Activated naive CD4-positive, alpha-beta T cell treated with anti-CD3 and anti-CD28 coated beads, Interleukin-2, amount 10 ng/mL, durations not matched to agents 7 days and 5 days (primary cell): ENCODE results near the gene MAP1S.

Source experiments
- CTCF ChIA-PET: fragments of 350-600 bp; sonication (Branson Sonifier 250); formaldehyde crosslinking; loops from one replicate; lab custom pipeline; 2021; ENCODE audit warnings: antibody characterized with exemption; lab: Charles Lee
- DNase-seq: peaks from one replicate; pipeline ENCODE4 v3.0.0-alpha.2; 2020
- H3K27ac Mint-ChIP-seq: one replicate; pipeline ENCODE4 v1.8.0; 2021; ENCODE audit warnings: mild to moderate bottlenecking, moderate library complexity, mixed read lengths
- H3K27me3 Mint-ChIP-seq: one replicate; pipeline ENCODE4 v1.8.0; 2021; ENCODE audit warnings: mild to moderate bottlenecking, mixed read lengths
- H3K36me3 Mint-ChIP-seq: one replicate; pipeline ENCODE4 v1.8.0; 2021; ENCODE audit warnings: mixed read lengths
- H3K4me1 Mint-ChIP-seq: one replicate; pipeline ENCODE4 v1.8.0; 2021; ENCODE audit warnings: mixed read lengths
- H3K4me3 Mint-ChIP-seq: one replicate; pipeline ENCODE4 v1.8.0; 2021; ENCODE audit warnings: mild to moderate bottlenecking, moderate library complexity, mixed read lengths
- H3K9me3 Mint-ChIP-seq: one replicate; pipeline ENCODE4 v1.8.0; 2021; ENCODE audit warnings: mixed read lengths

The MAP1S gene

DNA sequence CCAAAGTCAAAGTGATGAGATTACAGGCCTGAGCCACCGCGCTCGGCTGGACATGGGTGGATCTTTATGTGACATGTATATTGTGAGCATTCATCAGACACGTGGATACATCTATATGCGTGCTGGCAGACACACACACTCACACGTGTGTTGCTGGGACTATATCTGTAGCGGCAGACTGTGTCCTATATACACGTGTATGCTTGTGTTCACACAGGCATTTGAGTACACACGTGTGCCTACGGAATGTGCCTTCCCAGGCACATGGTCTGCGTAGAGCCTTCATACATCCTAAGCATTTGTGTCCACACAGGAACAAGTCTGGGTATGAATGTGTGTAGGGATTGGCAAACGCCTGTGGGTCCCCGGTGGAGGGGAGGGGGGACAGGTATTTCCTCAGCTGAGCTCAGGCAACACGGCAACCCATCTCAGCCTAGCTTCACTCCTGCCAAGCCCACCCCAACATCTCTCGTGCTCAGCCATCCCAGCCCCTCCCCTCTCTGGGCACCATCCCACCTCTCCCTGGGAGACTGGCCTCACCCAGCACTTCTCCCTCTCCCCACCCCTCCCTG is 33.7 kb upstream of the MAP1S start:
- H3K27ac Mint-ChIP-seq: no peak overlapping the region
- H3K27me3 Mint-ChIP-seq: peaks cover 99% of the 10 kb centered on the region
- CTCF ChIA-PET: no interaction called here
- no peaks in the 10 kb centered on the region for H3K9me3 Mint-ChIP-seq
- H3K36me3 Mint-ChIP-seq: peaks cover 4% of the 10 kb centered on the region
- no peak overlapping the region for H3K4me3 Mint-ChIP-seq
- peaks cover 12% of the 10 kb centered on the region for H3K4me1 Mint-ChIP-seq
- no peak for DNase-seq

DNA sequence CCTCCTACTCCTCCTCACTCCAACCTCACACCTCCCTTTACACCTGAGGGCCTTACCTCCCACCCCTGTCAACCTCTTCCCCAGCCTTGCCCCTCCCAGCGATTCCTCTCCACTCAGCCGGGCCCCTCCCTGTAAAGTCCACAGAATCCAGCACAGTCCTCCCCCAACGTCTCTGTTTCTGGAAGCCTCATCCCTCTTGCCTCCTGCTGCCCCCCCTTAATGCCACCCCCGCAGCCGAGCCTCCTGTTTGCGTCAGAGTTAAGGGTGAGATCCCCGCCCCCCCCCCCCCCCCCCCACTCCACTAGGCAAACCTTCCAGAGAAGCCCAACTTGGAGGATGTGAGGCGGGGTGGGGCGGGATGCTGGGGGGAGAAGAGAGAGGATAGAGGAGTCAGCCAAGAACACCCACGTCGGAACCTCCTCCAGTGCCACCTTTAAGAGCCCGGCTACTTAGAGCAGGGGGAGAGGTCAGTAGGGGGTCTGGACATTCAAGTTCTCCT is 33.2 kb upstream of the MAP1S start:
- peaks cover 99% of the 10 kb centered on the region for H3K27me3 Mint-ChIP-seq
- no peak for DNase-seq
- peaks cover 4% of the 10 kb centered on the region for H3K36me3 Mint-ChIP-seq
- no peak overlapping the region for H3K4me3 Mint-ChIP-seq
- CTCF ChIA-PET: no interaction called here
- peaks cover 11% of the 10 kb centered on the region for H3K4me1 Mint-ChIP-seq
- no peak overlapping the region for H3K27ac Mint-ChIP-seq
- no peaks in the 10 kb centered on the region for H3K9me3 Mint-ChIP-seq

DNA sequence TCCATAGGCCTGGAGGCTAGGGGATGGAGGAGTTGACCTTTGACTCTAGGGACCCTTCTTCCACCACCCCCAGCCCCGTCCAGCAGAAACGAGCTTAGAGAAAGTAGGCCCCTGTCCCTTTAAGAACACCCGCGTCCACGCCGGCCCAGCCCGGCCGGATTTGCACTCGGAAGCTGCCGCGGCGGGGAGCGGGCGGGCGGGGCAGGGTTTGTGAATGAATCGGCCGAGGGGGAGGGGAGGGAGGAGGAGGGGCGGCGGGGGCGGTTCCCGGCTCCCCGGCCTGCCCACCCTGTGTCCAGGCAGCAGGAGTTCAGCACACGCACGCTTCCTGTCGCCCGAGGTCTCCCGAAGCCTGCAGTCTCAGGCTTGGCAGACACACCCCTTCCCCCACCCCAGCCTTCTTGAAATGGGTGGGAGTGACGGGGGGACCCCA is 32.7 kb upstream of the MAP1S start:
- CTCF ChIA-PET: no interaction called here
- peaks cover 4% of the 10 kb centered on the region for H3K36me3 Mint-ChIP-seq
- no peak overlapping the region for H3K4me3 Mint-ChIP-seq
- DNase-seq: peak; percentile 25
- H3K27ac Mint-ChIP-seq: no peak overlapping the region
- no peaks in the 10 kb centered on the region for H3K9me3 Mint-ChIP-seq
- peaks cover 95% of the 10 kb centered on the region for H3K27me3 Mint-ChIP-seq
- H3K4me1 Mint-ChIP-seq: peaks cover 11% of the 10 kb centered on the region

DNA sequence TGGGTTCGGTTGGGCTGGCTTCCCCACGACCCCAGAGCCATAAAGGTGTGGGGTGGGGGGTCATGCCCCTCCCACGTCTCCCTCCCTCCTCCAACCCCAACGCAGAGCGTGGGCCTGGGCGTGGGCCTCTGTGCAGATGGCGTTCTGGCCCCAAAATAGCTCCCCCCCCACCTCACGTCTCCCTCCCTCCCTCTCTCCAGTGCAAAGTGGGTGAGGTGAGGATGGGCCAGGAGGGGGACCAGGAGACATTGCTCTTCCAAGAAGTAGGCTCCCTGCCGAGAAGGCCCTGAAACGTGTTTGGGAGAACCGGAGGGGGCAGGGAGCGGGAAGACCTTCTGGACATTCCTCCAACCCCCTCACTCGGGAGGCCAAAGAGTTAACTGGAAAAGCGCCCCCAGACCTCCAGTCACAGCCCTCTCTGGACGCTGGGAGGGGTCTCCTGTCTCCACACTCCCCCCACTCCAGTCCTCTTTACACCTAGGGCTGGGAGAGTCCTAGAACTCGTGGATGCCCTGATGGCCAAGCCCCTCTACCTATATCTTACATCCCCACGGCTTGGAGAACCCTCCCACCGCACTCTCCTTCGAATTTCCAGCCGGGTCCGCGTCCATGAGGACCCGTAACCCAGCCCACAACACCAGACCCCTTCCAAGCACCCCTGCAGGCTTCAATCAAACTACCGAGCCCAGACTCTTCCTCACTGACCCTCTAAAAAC is 32.0 kb upstream of the MAP1S start:
- Mint-ChIP-seq H3K4me1 (peaks cover 11% of the 10 kb centered on the region), H3K36me3 (peaks cover 4% of the 10 kb centered on the region), H3K9me3 (no peaks in the 10 kb centered on the region), H3K27me3 (peaks cover 92% of the 10 kb centered on the region), H3K4me3 (peak overlapping the region; percentile 9), H3K27ac (no peak overlapping the region)
- CTCF ChIA-PET: no interaction called here
- DNase-seq: no peak

DNA sequence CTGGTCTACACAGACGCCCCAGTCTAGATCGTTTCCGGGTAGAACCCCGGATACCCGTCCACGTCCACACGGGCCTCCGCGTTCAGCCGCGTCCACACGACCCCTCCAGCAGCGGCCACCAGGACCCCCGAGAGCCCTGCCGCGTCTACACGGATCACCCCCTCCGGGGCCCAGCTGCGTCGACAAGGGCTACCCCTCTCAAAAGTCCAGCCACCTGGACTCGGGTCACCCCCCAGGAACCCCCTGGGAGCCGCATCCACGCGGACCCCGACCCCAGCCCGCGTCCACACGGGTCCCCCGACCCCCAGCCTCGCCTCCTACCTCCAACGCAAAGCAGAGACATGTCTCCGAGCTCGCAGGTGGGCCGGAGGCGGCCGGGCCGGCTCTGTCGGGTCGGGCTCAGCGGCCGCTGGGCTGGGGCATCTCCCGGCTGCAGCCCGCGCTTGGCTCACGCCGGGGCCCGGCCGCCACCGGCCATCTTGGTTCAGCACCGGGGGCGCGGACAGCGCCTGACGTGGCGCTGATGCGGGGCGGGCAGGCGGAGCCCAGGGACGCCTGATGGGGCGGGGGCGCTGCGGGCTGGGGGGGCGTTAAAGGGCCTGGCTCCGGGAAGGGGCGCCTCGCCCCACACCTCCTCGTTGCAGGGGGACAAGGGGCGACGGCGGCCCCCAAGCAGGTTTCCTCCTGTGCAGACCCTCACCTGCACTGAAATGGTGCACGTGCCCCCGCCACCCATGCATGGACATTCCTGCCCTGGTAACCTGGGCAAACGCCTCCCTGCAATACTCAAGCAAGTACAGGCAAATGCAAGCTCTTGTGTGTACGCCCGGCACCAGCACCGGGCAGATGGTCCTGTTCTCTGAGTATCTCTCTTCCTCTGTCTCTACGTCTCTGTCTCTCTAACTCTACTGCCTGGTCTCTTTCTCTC is 31.2 kb upstream of the MAP1S start, which contains the start of gene UNC13A:
Gene UNC13A, minus strand, starts transcription at position 498 of the 928 bp plus-strand sequence. Its CDS starts 155 bp downstream, at position 343.
- Mint-ChIP-seq H3K9me3 (no peaks in the 10 kb centered on the region), H3K27ac (no peak within 1 kb of the TSS), H3K36me3 (peaks cover 4% of the 10 kb centered on the region), H3K4me1 (peaks cover 11% of the 10 kb centered on the region), H3K27me3 (peaks cover 91% of the 10 kb centered on the region), H3K4me3 (peak within 1 kb of the TSS; percentile 9)
- CTCF ChIA-PET: no interaction called here
- peak; percentile 72 for DNase-seq

DNA sequence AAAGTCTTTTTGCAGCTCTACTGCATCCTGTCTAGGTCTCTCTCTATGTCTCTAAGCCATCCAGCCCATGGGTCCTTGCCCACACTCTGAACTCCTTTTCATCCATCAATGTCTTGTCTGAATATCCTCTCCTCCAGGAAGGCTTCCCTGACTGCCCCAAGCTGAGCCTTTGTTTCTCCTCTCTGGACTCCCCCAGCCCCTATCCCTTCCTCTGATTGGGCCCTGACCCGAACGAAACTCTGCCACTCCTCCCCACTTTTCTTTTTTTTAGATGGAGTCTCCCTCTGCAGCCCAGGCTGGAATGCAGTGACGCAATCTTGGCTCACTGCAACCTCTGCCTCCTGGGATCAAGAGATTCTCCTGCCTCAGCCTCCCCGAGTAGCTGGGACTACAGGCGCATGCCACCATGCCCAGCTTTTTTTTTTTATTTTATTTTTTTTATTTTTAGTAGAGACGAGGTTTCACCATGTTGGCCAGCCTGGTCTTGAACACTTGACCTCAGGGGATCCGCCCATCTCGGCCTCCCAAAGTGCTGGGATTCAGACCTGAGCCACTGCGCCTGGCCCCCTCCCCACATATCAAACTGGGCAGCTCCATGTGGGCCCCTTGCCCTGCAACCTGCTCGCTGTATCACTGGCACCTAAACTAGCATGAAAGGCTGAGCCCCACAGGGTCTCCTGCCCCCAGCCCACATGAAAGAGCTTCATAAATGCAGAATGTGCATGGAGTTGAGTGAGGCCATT is 30.3 kb upstream of the MAP1S start:
- Mint-ChIP-seq H3K27ac (no peak overlapping the region), H3K4me1 (peaks cover 11% of the 10 kb centered on the region), H3K4me3 (no peak overlapping the region), H3K36me3 (peaks cover 4% of the 10 kb centered on the region), H3K27me3 (peaks cover 86% of the 10 kb centered on the region), H3K9me3 (no peaks in the 10 kb centered on the region)
- CTCF ChIA-PET: no interaction called here
- DNase-seq: no peak

DNA sequence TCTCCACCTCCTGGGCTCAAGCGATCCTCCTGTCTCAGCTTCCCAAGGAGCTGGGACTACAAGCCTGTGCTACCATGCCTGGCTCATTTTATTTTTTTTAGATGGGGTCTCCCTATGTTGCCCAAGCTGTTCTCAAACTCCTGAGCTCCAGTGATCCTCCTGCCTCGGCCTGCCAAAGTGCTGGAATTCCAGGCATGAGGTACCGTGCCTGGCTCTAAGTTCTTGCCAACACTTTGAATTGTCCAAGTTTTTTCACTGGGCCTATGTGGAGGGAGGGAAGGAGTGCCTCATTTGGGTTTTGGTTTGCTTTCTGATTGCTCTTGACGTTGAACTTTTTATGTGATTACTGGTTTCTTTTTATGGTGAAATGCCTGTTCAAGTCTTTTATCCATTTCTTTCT is 26.7 kb upstream of the MAP1S start:
- no peak overlapping the region for H3K27ac Mint-ChIP-seq
- peaks cover 3% of the 10 kb centered on the region for H3K36me3 Mint-ChIP-seq
- H3K27me3 Mint-ChIP-seq: peaks cover 78% of the 10 kb centered on the region
- peaks cover 6% of the 10 kb centered on the region for H3K4me1 Mint-ChIP-seq
- no peak for DNase-seq
- CTCF ChIA-PET: no interaction called here
- H3K9me3 Mint-ChIP-seq: no peaks in the 10 kb centered on the region
- no peak overlapping the region for H3K4me3 Mint-ChIP-seq

DNA sequence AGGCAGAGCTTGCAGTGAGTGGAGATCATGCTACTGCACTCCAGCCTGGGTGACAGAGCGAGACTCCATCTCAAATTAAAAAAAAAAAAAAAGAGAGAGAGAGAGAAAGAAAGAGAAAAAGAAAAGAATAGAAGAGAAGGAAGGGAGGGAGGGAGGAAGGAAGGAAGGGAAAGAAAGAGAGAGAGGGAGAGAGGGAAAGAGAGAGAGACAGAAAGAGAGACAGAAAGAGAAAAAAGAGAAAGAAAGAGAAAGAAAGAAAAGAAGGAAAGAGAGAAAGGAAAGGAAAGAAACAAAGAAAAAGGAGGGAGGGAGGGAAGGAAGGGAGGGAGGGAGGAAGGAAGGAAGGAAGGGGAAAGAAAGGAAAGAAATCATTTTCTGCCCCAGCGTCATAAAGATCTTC is 24.1 kb upstream of the MAP1S start:
- Mint-ChIP-seq H3K27me3 (peaks cover 76% of the 10 kb centered on the region), H3K27ac (no peak overlapping the region), H3K36me3 (no peaks in the 10 kb centered on the region), H3K4me3 (no peak overlapping the region), H3K9me3 (no peaks in the 10 kb centered on the region), H3K4me1 (no peaks in the 10 kb centered on the region)
- CTCF ChIA-PET: no interaction called here
- DNase-seq: no peak

DNA sequence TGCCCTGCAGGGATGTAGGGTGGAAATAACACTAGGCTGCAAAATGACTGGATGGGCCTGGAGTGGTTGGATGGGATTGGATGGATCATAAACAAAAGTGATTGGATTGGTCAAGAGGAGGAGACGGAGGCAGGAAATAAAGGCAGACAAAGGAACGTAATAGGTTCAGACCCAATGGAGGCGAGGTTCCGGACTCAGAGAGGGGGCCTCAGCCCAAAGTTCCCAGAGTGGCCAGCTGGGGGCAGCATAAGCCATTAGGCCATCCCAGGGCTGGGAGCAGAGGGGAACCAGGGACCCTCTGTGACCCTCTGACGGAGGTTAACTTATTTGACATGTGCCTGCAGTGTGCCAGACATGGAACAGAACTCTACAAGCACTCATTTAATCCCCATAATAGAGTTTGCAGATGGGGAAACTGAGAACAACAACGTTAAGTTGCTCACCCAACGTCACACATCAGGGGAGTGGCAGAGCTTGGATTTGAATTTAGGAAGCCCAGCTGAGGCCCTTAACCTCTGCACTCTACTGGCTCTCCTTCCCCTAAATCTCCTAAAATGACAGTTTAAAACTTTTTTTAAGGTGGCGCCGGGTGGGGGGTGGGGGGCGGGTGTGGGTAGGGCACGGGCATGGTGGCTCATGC is 15.3 kb upstream of the MAP1S start:
- no peak overlapping the region for H3K4me3 Mint-ChIP-seq
- H3K4me1 Mint-ChIP-seq: no peaks in the 10 kb centered on the region
- H3K36me3 Mint-ChIP-seq: no peaks in the 10 kb centered on the region
- DNase-seq: peak; percentile 81
- H3K27me3 Mint-ChIP-seq: peaks cover 13% of the 10 kb centered on the region
- no peak overlapping the region for H3K27ac Mint-ChIP-seq
- CTCF ChIA-PET: interaction anchor here (0.8 to 6.2 kb wide), 15 partner anchors 12 to 263 kb away, joined by 3 to 42 read pairs (median 4); partner anchors contain the start of genes MAP1S and RPL18A
- H3K9me3 Mint-ChIP-seq: no peaks in the 10 kb centered on the region

DNA sequence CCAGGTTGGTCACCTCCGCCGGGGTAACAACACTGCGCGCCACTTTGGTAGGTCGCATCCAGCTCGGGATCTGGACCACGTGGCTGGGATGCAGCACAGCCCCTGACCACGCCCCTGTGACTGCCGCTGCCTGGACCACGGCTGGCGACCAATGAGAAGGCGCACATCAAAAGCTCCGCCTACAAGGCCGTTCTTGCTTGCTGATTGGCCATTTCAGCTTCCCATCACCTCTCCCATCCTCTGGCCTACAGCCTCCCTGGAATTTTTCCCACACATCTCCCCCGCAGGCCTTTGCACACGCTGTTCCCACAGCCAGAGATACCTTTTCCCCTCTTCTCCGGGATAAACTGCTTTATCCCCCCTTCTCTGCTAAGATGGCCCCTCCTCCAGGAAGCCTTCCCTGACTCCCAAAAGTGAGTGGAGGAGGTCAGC is 12.5 kb upstream of the MAP1S start:
- Mint-ChIP-seq H3K4me1 (no peaks in the 10 kb centered on the region), H3K27ac (no peak overlapping the region), H3K27me3 (peaks cover 5% of the 10 kb centered on the region), H3K36me3 (no peaks in the 10 kb centered on the region), H3K4me3 (no peak overlapping the region), H3K9me3 (no peaks in the 10 kb centered on the region)
- no peak for DNase-seq
- CTCF ChIA-PET: interaction anchor here (1.0 to 6.2 kb wide), 5 partner anchors 9 to 153 kb away, joined by 3 to 42 read pairs (median 12); partner anchors contain the start of gene RPL18A

DNA sequence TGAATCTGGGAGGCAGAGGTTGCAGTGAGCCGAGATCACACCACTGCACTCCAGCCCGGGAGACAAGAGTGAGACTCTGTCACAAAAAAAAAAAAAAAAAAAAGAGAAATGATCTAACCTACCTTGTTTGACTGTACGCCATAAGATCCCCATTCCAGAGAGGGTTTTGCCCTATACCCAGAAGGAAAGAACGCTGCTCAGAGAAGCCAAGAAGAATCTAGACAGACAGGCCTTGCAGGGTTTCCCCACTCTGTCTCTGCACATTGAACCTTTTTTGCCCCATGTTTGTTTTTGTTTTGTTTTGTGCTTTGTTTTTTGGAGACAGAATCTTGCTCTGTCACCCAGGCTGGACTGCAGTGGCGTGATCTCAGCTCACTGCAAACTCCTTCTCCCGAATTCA is 7.4 kb upstream of the MAP1S start:
- no peaks in the 10 kb centered on the region for H3K9me3 Mint-ChIP-seq
- no peak for DNase-seq
- CTCF ChIA-PET: interaction anchor here (0.6 to 0.7 kb wide), 2 partner anchors 57 to 193 kb away, joined by 3 to 4 read pairs; no protein-coding TSS in a partner anchor
- no peak overlapping the region for H3K4me3 Mint-ChIP-seq
- H3K27me3 Mint-ChIP-seq: peaks cover 15% of the 10 kb centered on the region
- no peaks in the 10 kb centered on the region for H3K36me3 Mint-ChIP-seq
- no peaks in the 10 kb centered on the region for H3K4me1 Mint-ChIP-seq
- H3K27ac Mint-ChIP-seq: no peak overlapping the region

DNA sequence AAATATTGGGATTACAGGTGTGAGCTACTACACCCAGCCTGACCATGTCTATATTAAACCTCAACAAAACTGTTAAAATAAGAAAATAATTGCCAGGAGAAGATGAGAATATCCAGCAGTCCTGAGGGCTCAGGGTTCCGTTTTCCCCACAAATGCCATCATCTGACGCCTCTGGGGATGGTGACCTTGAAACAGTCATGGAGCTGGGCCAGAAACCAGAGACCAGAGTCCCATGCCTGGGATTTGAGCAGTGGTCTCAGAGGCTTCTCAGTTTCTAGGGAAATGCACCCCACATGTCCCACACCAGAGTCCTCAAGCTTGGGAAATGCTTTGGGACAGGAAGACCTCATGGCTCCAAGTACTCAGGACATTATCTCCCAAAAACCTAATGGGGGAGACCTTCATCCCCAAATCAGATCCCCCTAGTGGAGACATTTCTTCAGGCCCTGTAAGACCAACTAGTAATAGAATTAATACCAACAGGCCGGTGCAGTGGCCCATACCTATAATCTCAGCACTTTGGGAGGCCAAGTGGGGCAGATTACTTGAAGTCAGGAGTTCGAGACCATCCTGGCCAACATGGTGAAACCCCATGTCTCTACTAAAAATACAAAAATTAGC is 2.9 kb upstream of the MAP1S start:
- no peak overlapping the region for H3K4me3 Mint-ChIP-seq
- H3K9me3 Mint-ChIP-seq: no peaks in the 10 kb centered on the region
- H3K27me3 Mint-ChIP-seq: peaks cover 11% of the 10 kb centered on the region
- DNase-seq: no peak
- no peak overlapping the region for H3K27ac Mint-ChIP-seq
- peaks cover 2% of the 10 kb centered on the region for H3K36me3 Mint-ChIP-seq
- CTCF ChIA-PET: interaction anchor here (2.7 kb wide), 1 partner anchor 11 kb away, joined by 12 read pairs; no protein-coding TSS in a partner anchor
- H3K4me1 Mint-ChIP-seq: peaks cover 34% of the 10 kb centered on the region
